Hepatic stellate cell (primary cell): ENCODE measurements around the gene MOB1B.
"Not testable (repeated sequence)": the region's sequence is repeated elsewhere in the genome, so short reads cannot be mapped to it uniquely, and the experiment has no call there.

Source experiments
- DNase-seq: peaks from one replicate; pipeline ENCODE4 v3.0.0; 2011; ENCODE audit warnings: low spot score

MOB1B gene

DNA sequence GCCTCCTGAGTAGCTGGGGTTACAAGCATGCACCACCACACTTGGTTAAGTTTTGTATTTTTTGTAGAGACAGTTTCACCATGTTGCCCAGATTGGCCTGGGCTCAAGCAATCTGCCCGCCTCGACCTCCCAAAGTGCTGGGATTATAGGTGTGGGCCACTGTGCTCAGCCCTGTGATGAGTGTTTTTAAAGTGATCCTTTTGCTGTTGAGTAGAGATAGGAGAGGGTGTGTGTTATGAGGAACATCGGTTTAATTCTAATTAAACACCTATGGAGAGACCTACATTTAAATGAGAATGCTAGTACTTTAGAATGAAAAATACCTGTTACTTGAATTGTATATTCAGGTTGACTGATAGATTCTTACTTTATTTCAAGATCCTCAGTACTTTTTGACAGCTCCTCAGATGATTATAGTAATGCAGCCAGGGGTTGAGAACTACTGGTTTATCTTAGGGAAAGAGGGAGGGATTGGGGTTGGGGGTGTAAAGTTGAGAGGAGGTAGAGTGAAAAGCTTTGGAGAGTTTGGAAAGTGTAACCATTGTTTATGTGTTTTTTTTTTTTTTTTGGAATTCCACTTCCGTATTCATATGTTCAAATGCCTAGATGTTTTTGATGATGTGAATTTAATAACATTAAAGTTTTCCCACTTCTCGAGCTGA lies 54.5 kb downstream of the MOB1B start:
- DNase-seq = no peak

DNA sequence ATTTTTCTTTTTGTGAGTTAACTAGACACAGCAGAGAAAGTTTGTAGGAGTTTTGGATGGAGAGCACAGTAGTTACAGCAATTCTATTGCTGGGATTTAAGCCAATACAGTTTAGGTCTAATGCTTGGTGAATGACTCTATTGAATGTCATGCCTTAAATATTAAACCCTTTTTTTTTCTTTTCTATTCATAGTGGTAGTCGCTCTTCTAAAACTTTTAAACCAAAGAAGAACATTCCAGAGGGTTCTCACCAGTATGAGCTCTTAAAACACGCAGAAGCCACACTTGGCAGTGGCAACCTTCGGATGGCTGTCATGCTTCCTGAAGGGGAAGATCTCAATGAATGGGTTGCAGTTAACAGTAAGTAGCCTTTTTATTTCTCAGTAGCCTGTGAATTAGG lies 56.5 kb downstream of the MOB1B start:
- DNase-seq = peak; percentile 75

DNA sequence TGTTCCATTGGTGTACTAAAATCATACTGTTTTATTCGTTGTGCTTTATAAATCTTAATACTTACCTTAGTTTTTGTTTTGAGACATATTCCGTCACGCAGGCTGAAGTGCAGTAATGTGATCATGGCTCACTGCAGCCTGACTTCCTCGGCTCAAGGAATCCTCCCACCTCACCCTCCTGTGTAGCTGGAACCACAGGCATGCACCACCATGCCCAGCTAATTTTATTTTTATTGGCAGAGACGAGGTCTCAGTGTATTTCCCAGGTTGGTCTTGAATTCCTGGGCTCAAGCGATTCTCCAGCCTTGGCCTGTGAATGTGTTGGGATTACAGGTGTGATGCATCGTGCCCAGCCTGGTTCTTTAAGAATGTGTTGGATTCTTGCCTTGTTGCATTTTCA lies 66.9 kb downstream of the MOB1B start:
- DNase-seq = no peak

GRCh38 chr4:70976252-70976651 lies 74.1 kb downstream of the MOB1B start:
- DNase-seq = no peak

- no peak for DNase-seq
Measured at GRCh38 chr4:70979445-70980008, 77.4 kb downstream of the MOB1B start.

DNA sequence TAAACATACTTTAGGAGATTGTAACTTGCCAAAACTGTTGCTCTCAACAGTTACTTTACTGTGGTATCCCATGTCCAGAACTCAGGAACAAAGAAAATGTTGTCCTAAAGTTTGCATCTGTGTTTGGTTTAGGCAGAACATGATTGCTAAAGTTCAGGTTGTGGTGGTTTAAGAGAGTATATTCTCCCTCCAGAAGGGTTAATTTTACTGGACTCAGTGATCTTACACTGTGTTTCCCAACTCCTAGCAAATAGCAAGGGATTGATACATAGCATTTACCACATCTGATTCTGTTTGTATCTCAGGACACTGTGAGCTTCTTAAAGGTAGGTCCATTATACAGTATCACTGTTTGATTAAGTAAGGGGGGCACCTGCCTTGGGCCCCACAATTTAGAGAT lies 78.0 kb downstream of the MOB1B start:
- DNase-seq = no peak

- no peak for DNase-seq
Measured at GRCh38 chr4:70984106-70984505, 81.9 kb downstream of the MOB1B start.

GRCh38 chr4:70984589-70984988 lies 82.4 kb downstream of the MOB1B start:
- no peak for DNase-seq

DNA sequence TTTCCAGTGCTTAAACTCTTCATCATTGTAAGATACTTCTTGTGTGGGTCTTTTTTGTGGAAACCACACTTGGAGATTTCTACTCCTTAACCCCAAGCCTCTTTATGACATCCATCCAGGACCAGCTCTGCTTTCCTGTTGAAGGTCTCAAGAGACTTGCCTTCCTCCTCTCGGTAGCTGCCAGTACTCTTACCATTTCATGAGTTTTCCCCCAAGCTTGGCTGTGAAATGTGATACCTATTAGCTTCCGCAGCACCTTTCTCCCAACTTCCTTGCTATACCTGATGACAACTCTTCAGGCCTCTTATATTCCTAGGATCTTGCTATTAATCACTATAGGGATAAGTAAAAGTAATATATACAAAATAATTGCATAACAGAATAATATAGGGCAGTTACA lies 89.4 kb downstream of the MOB1B start:
- DNase-seq = no peak

- DNase-seq = no peak
Measured at GRCh38 chr4:70992391-70992881, 90.3 kb downstream of the MOB1B start.

- DNase-seq = peak; percentile 90
Measured at GRCh38 chr4:70993181-70994068, 91.3 kb downstream of the MOB1B start, which contains the start of gene DCK. DCK (plus strand) TSS chr4:70993649; CDS start chr4:70993836, 187 bp downstream.

DNA sequence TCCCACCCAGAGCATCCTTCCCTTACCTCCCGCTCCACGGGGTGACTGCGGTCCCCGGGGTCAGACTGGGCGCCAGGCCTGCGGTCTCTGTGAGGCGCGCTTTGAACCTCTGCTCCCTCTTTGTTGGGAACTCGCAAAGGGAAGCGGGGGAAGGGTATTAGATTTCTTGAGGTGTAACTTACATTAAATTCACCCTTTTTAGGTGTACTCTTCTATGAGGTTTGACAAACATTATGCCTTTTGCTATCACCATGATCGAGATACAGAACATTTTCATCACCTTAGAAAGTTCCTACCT lies 91.8 kb downstream of the MOB1B start:
- DNase-seq = no peak

GRCh38 chr4:70994387-70995099 lies 92.4 kb downstream of the MOB1B start:
- no peak for DNase-seq

DNA sequence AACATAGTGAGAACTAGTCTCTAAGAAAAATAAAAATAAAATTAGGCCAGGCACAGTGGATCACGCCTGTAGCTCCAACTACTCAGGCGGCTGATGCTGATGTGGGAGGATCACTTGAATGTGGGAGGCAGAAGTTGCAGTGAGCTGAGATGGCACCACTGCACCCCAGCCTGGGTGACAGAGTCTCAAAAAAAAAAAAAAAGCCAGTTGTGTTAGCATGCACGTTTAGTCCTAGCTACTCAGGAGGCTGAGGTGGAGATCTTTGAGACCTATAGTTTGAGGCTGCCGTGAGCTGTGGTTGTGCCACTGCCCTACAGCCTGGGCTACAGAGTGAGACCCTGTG lies 93.8 kb downstream of the MOB1B start:
- DNase-seq = no peak

GRCh38 chr4:70997036-70997435 lies 94.9 kb downstream of the MOB1B start:
- DNase-seq = no peak

- DNase-seq = no peak
Measured at GRCh38 chr4:70997546-70997945, 95.4 kb downstream of the MOB1B start.

DNA sequence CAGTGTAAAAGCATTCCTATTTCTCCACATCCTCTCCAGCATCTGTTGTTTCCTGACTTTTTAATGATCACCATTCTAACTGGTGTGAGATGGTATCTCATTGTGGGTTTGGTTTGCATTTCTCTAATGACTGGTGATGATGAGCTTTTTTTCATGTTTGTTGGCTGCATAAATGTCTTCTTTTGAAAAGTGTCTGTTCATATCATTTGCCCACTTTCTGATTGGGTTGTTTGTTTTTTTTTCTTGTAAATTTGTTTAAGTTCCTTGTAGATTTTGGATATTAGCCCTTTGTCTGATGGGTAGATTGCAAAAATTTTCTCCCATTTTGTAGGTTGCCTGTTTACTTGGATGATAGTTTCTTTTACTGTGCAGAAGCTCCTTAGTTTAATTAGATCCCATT lies 97.5 kb downstream of the MOB1B start:
- DNase-seq = not testable (repeated sequence)

DNA sequence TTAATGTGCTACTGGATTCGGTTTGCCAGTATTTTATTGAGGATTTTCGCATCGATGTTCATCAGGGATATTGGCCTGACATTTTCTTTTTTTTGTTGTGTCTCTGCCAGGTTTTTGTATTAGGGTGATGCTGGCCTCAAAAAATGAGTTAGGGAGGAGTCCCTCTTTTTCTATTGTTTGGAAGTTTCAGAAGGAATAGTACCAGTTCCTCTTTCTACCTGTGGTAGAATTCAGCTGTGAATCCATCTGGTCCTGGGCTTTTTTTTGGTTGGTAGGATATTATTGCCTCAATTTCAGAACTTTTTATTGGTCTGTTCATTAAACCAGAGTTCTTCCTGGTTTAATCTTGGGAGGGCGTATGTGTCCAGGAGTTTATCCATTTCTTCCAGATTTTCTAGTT lies 99.2 kb downstream of the MOB1B start:
- DNase-seq = not testable (repeated sequence)

DNA sequence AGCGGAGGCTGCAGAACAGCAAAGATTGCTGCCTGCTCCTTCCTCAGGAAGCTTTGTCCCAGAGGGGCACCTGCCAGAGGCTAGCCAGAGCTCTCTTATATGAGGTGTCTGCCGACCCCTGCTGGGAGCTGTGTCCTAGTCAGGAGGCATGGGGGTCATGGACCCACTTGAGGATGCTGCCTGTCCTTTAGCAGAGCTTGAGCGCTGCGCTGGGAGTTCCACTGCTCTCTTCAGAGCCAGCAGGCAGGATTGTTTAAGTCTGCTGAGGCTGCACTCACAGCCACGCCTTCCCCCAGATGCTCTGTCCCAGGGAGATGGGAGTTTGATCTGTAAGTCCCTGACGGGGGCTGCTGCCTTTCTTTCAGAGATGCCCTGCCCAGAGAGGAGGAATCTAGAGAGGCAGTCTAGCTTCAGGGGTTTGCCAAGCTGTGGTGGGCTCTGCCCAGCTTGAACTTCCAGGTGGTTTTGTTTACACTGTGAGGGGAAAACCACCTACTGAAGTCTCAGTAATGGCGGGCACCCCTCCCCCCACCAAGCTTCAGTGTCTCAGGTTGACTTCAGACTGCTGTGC lies 102.2 kb downstream of the MOB1B start:
- no peak for DNase-seq

GRCh38 chr4:71005025-71005424 lies 102.9 kb downstream of the MOB1B start:
- not testable (repeated sequence) for DNase-seq

- no peak for DNase-seq
Measured at GRCh38 chr4:71006203-71006907, 104.2 kb downstream of the MOB1B start.

GRCh38 chr4:71008196-71008595 lies 106.0 kb downstream of the MOB1B start:
- no peak for DNase-seq
